IMR-90 (cell line): ENCODE results near the gene PANX1. TPM values are rescaled to one million over a fixed set of nuclear protein-coding genes. Genes with fewer than 3 reads are reported as not detected.

ENCODE experiments used
- ATAC-seq: fragments of 200-7000 bp; cut with Tn5 transposase; 2 replicates; pipeline ENCODE4 v1.9.1; 2020; ENCODE audit warnings: low read depth, mild to moderate bottlenecking, moderate library complexity
- BruUV-seq: library from RNA; stranded (reverse); fragments of 400-500 nt; replicated peaks from 2 replicates; lab custom pipeline; 2021; lab: Mats Ljungman, UMichigan
- CTCF ChIA-PET: fragments of 300-600 bp; formaldehyde crosslinking; extraction: SDS; loops from one replicate; lab custom pipeline; 2021; ENCODE audit warnings: antibody characterized with exemption; lab: Yijun Ruan, JAX
- POLR2A ChIA-PET: fragments of 300-600 bp; sonication (Branson Sonifier 250); formaldehyde crosslinking; loops from one replicate; lab custom pipeline; 2022; ENCODE audit warnings: antibody characterized with exemption; ENCODE audit not compliant: unreplicated experiment; lab: Charles Lee
- DNase-seq: peaks from one replicate; pipeline ENCODE4 v3.0.0; 2013
- H2AFZ ChIP-seq: replicated peaks from 2 replicates; pipeline ENCODE3; 2013; ENCODE audit warnings: low read length, mild to moderate bottlenecking; ENCODE audit not compliant: poor library complexity
- H2AK5ac ChIP-seq: 2 replicates; pipeline ENCODE4 v1.6.1; 2013; ENCODE audit warnings: low read depth, low read length, inconsistent platforms
- H2AK9ac ChIP-seq: replicated peaks from 2 replicates; pipeline ENCODE3; 2013; ENCODE audit warnings: mild to moderate bottlenecking, low read depth, low read length, moderate library complexity; ENCODE audit not compliant: poor library complexity
- H2BK120ac ChIP-seq: 2 replicates; pipeline ENCODE4 v1.6.1; 2013; ENCODE audit warnings: low read depth, low read length, inconsistent platforms
- H2BK15ac ChIP-seq: 3 replicates; pipeline ENCODE4 v1.6.1; 2013; ENCODE audit warnings: low read depth, low read length, inconsistent platforms
- H2BK20ac ChIP-seq: 2 replicates; pipeline ENCODE4 v1.6.1; 2013; ENCODE audit warnings: low read depth, mild to moderate bottlenecking, inconsistent platforms, low read length, moderate library complexity
- H2BK5ac ChIP-seq: 2 replicates; pipeline ENCODE4 v1.6.1; 2013; ENCODE audit warnings: mild to moderate bottlenecking, low read depth, low read length, inconsistent platforms; ENCODE audit not compliant: poor library complexity, severe bottlenecking
- H3K14ac ChIP-seq: replicated peaks from 2 replicates; pipeline ENCODE4 v1.6.1; 2013; ENCODE audit warnings: low read depth, low read length, inconsistent platforms
- H3K18ac ChIP-seq: 2 replicates; pipeline ENCODE4 v1.6.1; 2013; ENCODE audit warnings: low read depth, low read length, control low read depth
- H3K23ac ChIP-seq: 2 replicates; pipeline ENCODE4 v1.6.1; 2013; ENCODE audit warnings: low read depth, low read length, inconsistent platforms
- H3K27ac ChIP-seq: 2 replicates; pipeline ENCODE4 v1.5.1; 2013; ENCODE audit warnings: mild to moderate bottlenecking, control low read depth, low read length; ENCODE audit not compliant: insufficient read depth
- H3K27me3 ChIP-seq: 2 replicates; pipeline ENCODE4 v1.6.1; 2013; ENCODE audit warnings: low read length; ENCODE audit not compliant: control insufficient read depth, insufficient read depth
- H3K36me3 ChIP-seq: 2 replicates; pipeline ENCODE4 v1.6.1; 2013; ENCODE audit warnings: low read length, mixed read lengths; ENCODE audit not compliant: control insufficient read depth, insufficient read depth
- H3K4ac ChIP-seq: 2 replicates; pipeline ENCODE4 v1.6.1; 2013; ENCODE audit warnings: low read depth, low read length, inconsistent platforms
- H3K4me1 ChIP-seq: 2 replicates; pipeline ENCODE4 v1.6.1; 2013; ENCODE audit warnings: low read length, mixed read lengths; ENCODE audit not compliant: control insufficient read depth, insufficient read depth
- H3K4me2 ChIP-seq: 2 replicates; pipeline ENCODE4 v1.6.1; 2013; ENCODE audit warnings: low read depth, mild to moderate bottlenecking, control low read depth, low read length, moderate library complexity
- H3K4me3 ChIP-seq: 2 replicates; pipeline ENCODE4 v1.5.1; 2013; ENCODE audit warnings: low read depth, mild to moderate bottlenecking, control low read depth, low read length, moderate library complexity; ENCODE audit not compliant: insufficient read depth
- H3K56ac ChIP-seq: 2 replicates; pipeline ENCODE4 v1.6.1; 2013; ENCODE audit warnings: low read length, inconsistent platforms; ENCODE audit not compliant: insufficient read depth; ENCODE audit errors: extremely low read depth
- H3K79me1 ChIP-seq, 2 experiments: 2 replicates each; pipeline ENCODE4 v1.6.1; 2013; ENCODE audit warnings: low read length in 2 of 2, inconsistent platforms in 1 of 2, low read depth in 1 of 2
- H3K9ac ChIP-seq: 2 replicates; pipeline ENCODE4 v1.6.1; 2013; ENCODE audit warnings: low read depth, low read length, control low read depth
- H3K9me1 ChIP-seq: 2 replicates; pipeline ENCODE4 v1.6.1; 2013; ENCODE audit warnings: low read length, inconsistent platforms; ENCODE audit not compliant: insufficient read depth
- H3K9me3 ChIP-seq: 2 replicates; pipeline ENCODE4 v1.6.1; 2013; ENCODE audit warnings: low read length; ENCODE audit not compliant: control insufficient read depth, insufficient read depth
- H4K20me1 ChIP-seq: 2 replicates; pipeline ENCODE4 v1.6.1; 2013; ENCODE audit warnings: low read length, inconsistent platforms; ENCODE audit not compliant: insufficient read depth
- H4K5ac ChIP-seq: 2 replicates; pipeline ENCODE4 v1.6.1; 2013; ENCODE audit warnings: mild to moderate bottlenecking, low read depth, low read length, control low read depth
- H4K8ac ChIP-seq, 2 experiments: 2 replicates each; pipeline ENCODE4 v1.6.1; 2013; ENCODE audit warnings: low read depth in 2 of 2, low read length in 2 of 2, control low read depth in 1 of 2, inconsistent platforms in 1 of 2
- H4K91ac ChIP-seq: 2 replicates; pipeline ENCODE4 v1.6.1; 2013; ENCODE audit warnings: low read depth, low read length, inconsistent platforms; ENCODE audit not compliant: insufficient read depth
- BHLHE40 ChIP-seq: fragments of 150-350 bp; IDR thresholded peaks from 2 replicates; pipeline ENCODE4 v1.6.1; 2016; ENCODE audit warnings: mild to moderate bottlenecking, low read depth, low read length
- CEBPB ChIP-seq: IDR thresholded peaks from 2 replicates; pipeline ENCODE4 v1.6.1; 2012; ENCODE audit warnings: low read depth, low read length, improper control_type of control experiment
- CHD1 ChIP-seq: IDR thresholded peaks from 2 replicates; pipeline ENCODE4 v1.6.1; 2012; ENCODE audit warnings: low read depth, low read length, improper control_type of control experiment
- CTCF ChIP-seq: conservative IDR thresholded peaks from 2 replicates; pipeline ENCODE4 v1.5.1; 2012; ENCODE audit warnings: mild to moderate bottlenecking, low read depth, low read length, improper control_type of control experiment
- ELK1 ChIP-seq: fragments of 150-350 bp; IDR thresholded peaks from 2 replicates; pipeline ENCODE4 v1.6.1; 2016; ENCODE audit warnings: low read depth, mild to moderate bottlenecking, low read length, moderate library complexity, borderline replicate concordance
- FOS ChIP-seq: fragments of 150-350 bp; IDR thresholded peaks from 2 replicates; pipeline ENCODE4 v1.6.1; 2016; ENCODE audit warnings: low read depth, low read length
- MAFK ChIP-seq: IDR thresholded peaks from 2 replicates; pipeline ENCODE4 v1.6.1; 2012; ENCODE audit warnings: low read depth, low read length, improper control_type of control experiment
- MAZ ChIP-seq: IDR thresholded peaks from 2 replicates; pipeline ENCODE4 v1.6.1; 2012; ENCODE audit warnings: low read depth, mild to moderate bottlenecking, low read length, improper control_type of control experiment, moderate library complexity, borderline replicate concordance
- MXI1 ChIP-seq: IDR thresholded peaks from 2 replicates; pipeline ENCODE4 v1.6.1; 2012; ENCODE audit warnings: low read depth, mild to moderate bottlenecking, low read length, moderate library complexity, borderline replicate concordance
- NFE2L2 ChIP-seq: fragments of 150-350 bp; IDR thresholded peaks from 2 replicates; pipeline ENCODE4 v1.6.1; 2016; ENCODE audit warnings: low read depth, mild to moderate bottlenecking, low read length
- POLR2A ChIP-seq: IDR thresholded peaks from 2 replicates; pipeline ENCODE4 v1.6.1; 2012; ENCODE audit warnings: mild to moderate bottlenecking, low read depth, low read length
- RCOR1 ChIP-seq: IDR thresholded peaks from 2 replicates; pipeline ENCODE4 v1.6.1; 2012; ENCODE audit warnings: mild to moderate bottlenecking, low read length, improper control_type of control experiment; ENCODE audit not compliant: insufficient replicate concordance
- RFX5 ChIP-seq: IDR thresholded peaks from 2 replicates; pipeline ENCODE4 v1.8.0; 2012; ENCODE audit warnings: low read depth, mild to moderate bottlenecking, low read length, moderate library complexity
- SMC3 ChIP-seq: fragments of 150-350 bp; IDR thresholded peaks from 2 replicates; pipeline ENCODE4 v1.6.1; 2016; ENCODE audit warnings: low read depth, mild to moderate bottlenecking, antibody characterized with exemption, low read length, moderate library complexity
- dilution Hi-C: fragments of 300-500 bp; cut with HindIII; formaldehyde crosslinking; loops from one replicate; pipeline ENCODE4 v1.14.3; 2018; ENCODE audit warnings: low sequenced_read_pairs; ENCODE audit not compliant: unreplicated experiment
- in situ Hi-C: fragments of 300-500 bp; cut with MboI; formaldehyde crosslinking; loops from 3 replicates; pipeline ENCODE4 v1.14.3; 2019; ENCODE audit warnings: low sequenced_read_pairs, inconsistent platforms, mixed read lengths
- intact Hi-C: fragments of 100-400 bp; cut with micrococcal nuclease; formaldehyde crosslinking; loops from 2 replicates; pipeline ENCODE4 v1.10.0; 2022
- polyA plus RNA-seq, 3 experiments: library from polyadenylated mRNA; depleted of rRNA; stranded (reverse); fragments of >200 nt; gene quantifications; 2 replicates each; pipeline ENCODE4 v1.2.3, GENCODE V29; 2012; ENCODE audit warnings: low replicate concordance in 1 of 3
- total RNA-seq: library from RNA; depleted of rRNA; stranded (reverse); fragments of >200 nt; gene quantifications from 2 replicates; pipeline ENCODE4 v1.2.3, GENCODE V29; 2012

PANX1 gene
- total and polyA plus RNA-seq, 2 of the 4 experiments (the other 2 are of a cell fraction), result 29.8 to 70.8 TPM

- Histone ChIP-seq H4K91ac (no peak overlapping the region), H3K4me1 (no peaks in the 10 kb centered on the region), H2BK20ac (no peak overlapping the region), H3K23ac (no peak overlapping the region), H3K4ac (no peak overlapping the region), H3K36me3 (no peaks in the 10 kb centered on the region), H3K56ac (no peak overlapping the region), H2BK15ac (no peak overlapping the region), H4K5ac (no peak overlapping the region), H3K9ac (no peak overlapping the region), H2BK120ac (no peak overlapping the region), H3K27ac (no peak overlapping the region), H2AK5ac (no peak overlapping the region), H2AK9ac (no peak overlapping the region), H3K4me3 (no peak overlapping the region), H3K18ac (no peak overlapping the region), H3K9me1 (no peaks in the 10 kb centered on the region), H4K8ac (no peak overlapping the region), H2AFZ (no peak overlapping the region), H3K14ac (no peak overlapping the region), H3K27me3 (no peaks in the 10 kb centered on the region), H3K9me3 (no peaks in the 10 kb centered on the region), H4K20me1 (no peaks in the 10 kb centered on the region), H3K4me2 (no peak overlapping the region), H3K79me1 (no peaks in the 10 kb centered on the region), H2BK5ac (no peak overlapping the region)
- in situ Hi-C loops (no loop called here), intact Hi-C loops (no loop called here), dilution Hi-C loops (no loop called here)
- ATAC-seq, result no peak
- no TSS peak for BruUV-seq
- ChIA-PET CTCF (no interaction called here), POLR2A (no interaction called here)
- DNase-seq, result no peak
- TF ChIP-seq FOS (no peak), POLR2A (no peak), SMC3 (no peak), CHD1 (no peak), MAFK (no peak), ELK1 (no peak), CEBPB (no peak), NFE2L2 (no peak), RFX5 (no peak), MXI1 (no peak), BHLHE40 (no peak), RCOR1 (no peak), CTCF (no peak), MAZ (no peak)
Measured at GRCh38 chr11:94104734-94105133, 23.9 kb upstream of the PANX1 start.
